ENCODE measurements around the gene CDHR4. TPM values are rescaled to one million over a fixed set of nuclear protein-coding genes. Genes with fewer than 3 reads are reported as not detected.
A peak's percentile ranks its signal among the peaks of the same experiment; 100 is the strongest.
"Not testable (repeated sequence)": the region's sequence is repeated elsewhere in the genome, so short reads cannot be mapped to it uniquely, and the experiment has no call there.

CDHR4 gene
- total RNA-seq, 2 donors from 2014 or later: 0.25 to 0.32 TPM

DNA sequence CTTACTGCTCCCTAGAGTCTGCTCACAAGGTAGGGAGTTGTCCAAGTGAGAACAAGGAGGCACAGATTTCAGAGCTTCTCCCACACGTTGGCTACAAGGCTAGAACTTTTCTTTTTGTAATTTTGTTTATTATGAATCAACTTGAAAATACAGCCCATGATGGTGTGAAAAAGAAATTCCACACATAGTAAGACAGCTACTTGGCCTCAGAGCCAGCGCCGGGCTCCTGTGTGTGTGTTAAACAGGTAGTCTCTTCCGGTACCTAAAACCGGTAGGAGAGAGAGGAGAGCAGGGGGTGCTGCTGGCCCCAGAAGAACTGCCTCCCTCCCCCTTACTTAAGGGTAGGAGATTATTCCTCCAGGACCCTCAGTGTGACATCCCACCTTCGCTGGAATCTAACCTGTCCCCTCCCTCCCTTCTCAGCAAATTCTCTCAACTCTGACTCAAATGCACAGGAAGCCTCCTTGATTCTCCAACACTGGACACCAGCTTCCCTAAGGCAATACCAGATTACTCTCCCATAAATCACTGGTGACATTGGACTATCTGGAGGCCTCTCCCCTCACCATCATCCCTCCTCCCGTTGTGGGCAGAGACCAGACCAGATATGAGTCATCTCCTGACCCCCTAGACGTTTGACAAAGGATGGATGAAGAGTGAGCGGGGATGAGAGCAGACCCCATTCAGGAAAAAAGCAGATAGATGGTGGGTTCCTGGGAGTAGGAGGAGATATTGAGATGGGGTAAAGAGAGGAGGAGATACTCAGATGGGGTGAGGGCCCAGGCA is 8.9 kb downstream of the CDHR4 start:
- Mint-ChIP-seq H3K9me3 (no peaks in the 10 kb centered on the region), H3K36me3 (peaks cover 0 to under 1% of the 10 kb centered on the region in 2 donors), H3K27ac (no peak overlapping the region)
- ATAC-seq (no peak), DNase-seq (ENCODE audit: low spot score in 2 of 2) (peak in 1 of 2 donors; percentile 11)

DNA sequence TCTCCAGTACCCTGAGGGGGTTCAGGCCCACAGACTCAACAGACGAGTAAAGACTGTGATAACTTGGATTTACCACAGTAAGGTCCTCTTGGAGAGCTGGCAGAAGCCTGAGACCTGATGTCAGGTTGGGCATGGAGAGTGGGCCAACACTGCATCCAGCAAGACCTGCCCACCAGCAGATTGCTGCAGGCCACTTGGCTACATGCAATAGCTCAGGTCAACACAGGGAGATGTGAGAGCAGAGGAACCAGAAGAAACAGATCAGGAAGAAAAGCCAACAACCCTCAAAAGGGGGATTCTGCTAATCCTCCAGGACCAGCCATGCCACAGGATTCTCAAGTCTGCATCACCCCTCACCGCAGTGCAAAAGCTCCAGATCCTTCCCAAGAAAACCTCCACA is 11.6 kb downstream of the CDHR4 start:
- peaks cover 6 to 7% of the 10 kb centered on the region in 2 donors for H3K36me3 Mint-ChIP-seq
- ATAC-seq: no peak
- peak overlapping the region in 1 of 2 donors; percentile 96 for H3K27ac Mint-ChIP-seq
- no peaks in the 10 kb centered on the region for H3K9me3 Mint-ChIP-seq
- DNase-seq (ENCODE audit: low spot score in 2 of 2): no peak

DNA sequence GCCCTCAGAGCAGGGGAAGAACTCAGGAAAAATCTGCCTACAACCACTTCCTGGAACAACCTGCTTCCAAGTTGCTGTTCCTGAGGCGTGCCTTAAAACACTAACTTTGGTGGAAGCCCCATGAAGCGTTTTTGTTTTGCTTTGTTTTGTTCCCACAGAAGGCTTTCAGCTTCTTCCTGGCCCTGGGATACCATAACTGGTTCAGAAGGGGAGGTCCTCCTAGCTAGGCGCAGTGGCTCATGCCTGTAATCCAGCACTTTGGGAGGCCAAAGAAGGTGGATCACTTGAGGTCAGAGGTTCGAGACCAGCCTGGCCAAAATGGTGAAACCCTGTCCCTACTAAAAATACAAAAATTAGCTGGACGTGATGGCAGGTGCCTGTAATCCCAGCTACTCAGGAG is 12.1 kb downstream of the CDHR4 start:
- no peak for ATAC-seq
- peak overlapping the region; percentile 36 to 96 for H3K27ac Mint-ChIP-seq

DNA sequence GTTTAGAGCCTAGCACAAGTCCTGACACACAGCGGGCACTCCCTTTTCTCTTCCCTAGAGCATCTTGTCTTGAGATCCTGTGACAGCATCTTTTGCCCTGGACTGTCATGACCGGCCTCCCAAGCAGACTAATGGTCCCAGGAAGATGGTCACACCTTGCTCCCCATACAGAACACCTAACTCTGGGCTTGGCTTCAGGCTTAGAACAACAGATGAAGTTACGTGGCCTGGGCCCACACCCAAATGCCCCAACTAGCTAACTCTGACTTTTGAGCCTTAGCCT is 12.6 kb downstream of the CDHR4 start:
- Mint-ChIP-seq H3K36me3 (peaks cover 6 to 7% of the 10 kb centered on the region in 2 donors), H3K9me3 (no peaks in the 10 kb centered on the region), H3K27ac (peak overlapping the region; percentile 96)
- ATAC-seq (no peak), DNase-seq (ENCODE audit: low spot score in 2 of 2) (no peak)

More for the DNA sequence above, 12.1 kb downstream of the CDHR4 start:
- Mint-ChIP-seq H3K9me3 (no peaks in the 10 kb centered on the region), H3K36me3 (peaks cover 6 to 7% of the 10 kb centered on the region in 2 donors)
- DNase-seq (ENCODE audit: low spot score in 2 of 2): no peak

DNA sequence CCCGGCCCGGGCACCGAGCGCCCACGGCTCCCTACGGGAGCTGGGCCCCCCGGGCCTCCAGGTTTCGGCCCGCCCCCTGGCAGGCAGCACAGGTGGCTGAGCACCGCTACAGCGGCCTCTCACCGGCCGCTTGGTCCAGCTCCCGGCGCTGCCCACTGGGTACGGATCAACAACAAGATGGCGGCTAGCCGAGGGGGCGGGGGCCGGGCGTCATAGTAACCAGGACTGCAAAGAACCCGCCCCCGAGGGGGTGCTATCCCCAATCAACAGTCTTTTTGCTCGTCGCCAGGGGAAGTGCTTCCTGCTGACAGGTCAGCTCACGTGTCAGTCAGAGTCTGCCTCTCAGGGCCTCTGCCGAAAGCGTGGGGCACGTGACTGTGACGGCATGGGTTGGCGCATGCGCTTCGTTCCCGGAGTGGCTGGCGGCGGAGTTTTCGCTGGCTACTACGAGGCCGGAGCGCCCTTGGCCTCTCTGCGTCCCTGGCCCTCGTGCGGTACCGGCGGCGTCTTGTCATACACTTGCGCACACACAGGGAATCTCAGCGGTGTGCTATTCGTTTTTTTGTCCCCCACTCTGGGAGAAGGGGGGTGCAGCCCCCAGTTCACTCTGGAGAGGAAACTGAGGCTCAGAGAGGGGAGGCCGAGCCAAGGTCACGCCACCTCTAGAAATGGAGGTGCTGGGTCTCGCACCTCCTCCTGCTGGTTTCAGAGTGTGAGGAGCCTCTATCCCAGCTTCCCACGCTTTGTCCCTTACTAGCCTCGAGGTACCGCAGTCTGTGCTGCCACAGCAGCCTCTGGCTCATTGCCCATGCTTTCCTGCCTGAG is 13.1 kb downstream of the CDHR4 start, which contains the start of gene IP6K1:
TSS of gene IP6K1 (minus strand) at position 186 of the 825 bp plus-strand sequence. CDS start 38,502 bp downstream, outside the sequence.
- ATAC-seq: peak; percentile 99 to 100
- DNase-seq (ENCODE audit: low spot score in 2 of 2): peak; percentile 99 to 100
- Mint-ChIP-seq H3K36me3 (peaks cover 6 to 7% of the 10 kb centered on the region in 2 donors), H3K9me3 (no peaks in the 10 kb centered on the region), H3K27ac (peak within 1 kb of the TSS; percentile 96)

DNA sequence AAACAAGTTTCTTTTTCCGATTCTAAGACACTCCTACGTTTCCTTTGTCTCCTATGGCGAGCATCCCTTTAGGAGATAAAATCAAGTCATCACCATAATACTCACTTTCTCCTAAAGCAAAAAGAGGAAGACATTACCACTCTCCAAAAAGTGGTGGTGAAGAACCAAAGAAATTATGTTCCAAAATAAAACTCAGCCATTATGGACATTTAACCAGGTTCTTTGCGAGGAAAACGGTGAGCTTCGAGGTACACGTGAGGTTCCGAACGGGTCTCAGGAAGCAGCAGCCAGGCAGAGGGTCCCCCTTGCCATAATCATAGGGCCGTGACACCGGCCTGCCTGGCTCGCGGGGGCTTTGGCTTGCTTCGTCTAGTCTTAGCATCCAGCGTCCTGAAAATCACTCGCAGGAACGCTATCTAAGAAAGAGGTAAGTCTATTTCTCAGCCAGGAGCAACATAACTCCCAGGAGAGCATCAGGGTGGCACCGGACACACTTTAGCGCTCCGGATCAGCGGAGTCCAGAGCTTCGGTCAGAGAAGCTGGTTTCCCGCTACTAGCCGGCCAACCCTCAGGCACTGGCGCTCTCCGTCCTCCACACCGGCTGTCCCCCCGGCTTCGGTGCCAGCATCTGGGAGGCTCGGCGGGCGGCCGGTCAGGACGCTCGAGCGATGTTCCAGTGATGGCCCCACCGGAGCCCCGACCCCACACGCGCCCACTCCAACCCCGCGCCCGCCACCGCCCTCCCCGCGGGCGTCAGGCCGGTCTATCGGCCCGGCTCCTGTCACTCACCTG is 13.9 kb downstream of the CDHR4 start:
- peak overlapping the region; percentile 93 to 96 for H3K27ac Mint-ChIP-seq
- DNase-seq (ENCODE audit: low spot score in 2 of 2) (no peak), ATAC-seq (peak; percentile 38 to 44)
- H3K9me3 Mint-ChIP-seq: no peaks in the 10 kb centered on the region
- H3K36me3 Mint-ChIP-seq: peaks cover 6 to 7% of the 10 kb centered on the region in 2 donors

DNA sequence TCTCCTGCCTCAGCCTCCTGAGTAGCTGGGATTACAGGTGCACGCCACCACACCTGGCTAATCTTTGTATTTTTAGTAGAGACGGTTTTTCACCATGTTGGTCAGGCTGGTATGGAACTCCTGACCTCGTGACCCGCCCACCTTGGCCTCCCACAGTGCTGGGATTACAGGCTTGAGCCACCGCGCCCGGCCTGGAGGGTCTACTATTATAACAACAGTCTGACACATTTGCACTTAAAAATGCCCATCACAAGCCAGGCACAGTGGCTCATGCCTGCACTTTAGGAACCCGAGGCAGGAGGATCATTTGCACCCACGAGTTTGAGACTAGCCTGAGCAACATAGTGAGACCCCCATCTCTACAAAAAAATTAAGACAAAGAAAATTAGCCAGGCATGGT is 17.4 kb downstream of the CDHR4 start:
- not testable (repeated sequence) for H3K36me3 Mint-ChIP-seq; H3K27ac Mint-ChIP-seq; ATAC-seq; H3K9me3 Mint-ChIP-seq; DNase-seq (ENCODE audit: low spot score in 2 of 2)

DNA sequence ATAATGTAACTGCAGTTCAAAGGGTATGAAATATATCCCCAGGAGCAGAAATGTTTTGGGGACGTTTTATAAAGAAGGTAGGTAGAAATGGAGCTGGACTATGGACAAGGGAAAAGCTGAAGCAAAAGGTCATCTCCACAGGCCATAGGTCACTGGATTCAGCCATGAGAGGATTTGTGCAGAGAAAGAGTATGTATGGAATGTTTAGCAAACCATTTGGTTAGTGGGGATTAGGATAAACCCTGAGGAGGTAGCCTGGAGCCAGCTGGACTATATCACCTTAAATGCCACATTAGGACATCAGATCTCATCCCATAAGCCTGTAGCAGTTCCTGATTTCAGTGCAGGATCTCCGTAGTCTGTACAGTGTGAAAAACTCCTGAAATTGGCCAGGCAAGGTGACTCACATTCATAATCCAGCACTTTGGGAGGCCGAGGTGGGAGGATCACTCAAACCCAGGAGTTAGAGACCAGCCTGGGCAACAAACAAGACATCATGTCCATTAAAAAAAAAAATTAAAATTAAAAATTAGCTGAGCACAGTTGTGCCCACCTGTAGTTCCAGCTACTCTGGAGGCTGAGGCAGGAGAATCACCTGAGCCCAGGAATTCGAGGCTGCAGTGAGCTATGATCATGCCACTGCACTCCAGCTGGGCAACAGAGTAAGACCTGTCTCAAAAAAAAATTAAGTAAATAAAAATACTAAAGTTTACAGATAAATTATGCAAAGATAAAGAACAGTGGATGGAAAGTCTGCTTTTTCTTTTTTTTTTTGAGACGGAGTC is 18.1 kb downstream of the CDHR4 start:
- ATAC-seq (no peak), DNase-seq (ENCODE audit: low spot score in 2 of 2) (no peak)
- no peak overlapping the region for H3K27ac Mint-ChIP-seq
- H3K36me3 Mint-ChIP-seq: peaks cover 6 to 7% of the 10 kb centered on the region in 2 donors
- no peaks in the 10 kb centered on the region for H3K9me3 Mint-ChIP-seq

DNA sequence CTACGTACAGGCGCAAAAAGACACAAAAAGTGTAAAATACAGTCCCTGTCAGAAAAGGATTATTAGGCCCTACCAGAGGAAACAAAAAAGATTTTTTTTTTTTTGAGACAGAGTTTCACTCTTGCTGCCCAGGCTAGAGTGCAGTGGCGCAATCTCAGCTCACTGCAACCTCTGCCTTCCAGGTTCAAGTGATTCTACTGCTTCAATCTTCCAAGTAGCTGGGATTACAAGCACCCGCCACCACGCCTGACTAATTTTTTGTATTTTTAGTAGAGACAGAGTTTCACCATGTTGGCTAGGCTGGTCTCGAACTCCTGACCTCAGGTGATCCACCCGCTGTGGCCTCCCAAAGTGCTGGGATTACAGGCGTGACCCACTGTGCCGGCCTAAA is 18.7 kb downstream of the CDHR4 start:
- ATAC-seq; DNase-seq (ENCODE audit: low spot score in 2 of 2); H3K36me3 Mint-ChIP-seq; H3K9me3 Mint-ChIP-seq; H3K27ac Mint-ChIP-seq: not testable (repeated sequence)

DNA sequence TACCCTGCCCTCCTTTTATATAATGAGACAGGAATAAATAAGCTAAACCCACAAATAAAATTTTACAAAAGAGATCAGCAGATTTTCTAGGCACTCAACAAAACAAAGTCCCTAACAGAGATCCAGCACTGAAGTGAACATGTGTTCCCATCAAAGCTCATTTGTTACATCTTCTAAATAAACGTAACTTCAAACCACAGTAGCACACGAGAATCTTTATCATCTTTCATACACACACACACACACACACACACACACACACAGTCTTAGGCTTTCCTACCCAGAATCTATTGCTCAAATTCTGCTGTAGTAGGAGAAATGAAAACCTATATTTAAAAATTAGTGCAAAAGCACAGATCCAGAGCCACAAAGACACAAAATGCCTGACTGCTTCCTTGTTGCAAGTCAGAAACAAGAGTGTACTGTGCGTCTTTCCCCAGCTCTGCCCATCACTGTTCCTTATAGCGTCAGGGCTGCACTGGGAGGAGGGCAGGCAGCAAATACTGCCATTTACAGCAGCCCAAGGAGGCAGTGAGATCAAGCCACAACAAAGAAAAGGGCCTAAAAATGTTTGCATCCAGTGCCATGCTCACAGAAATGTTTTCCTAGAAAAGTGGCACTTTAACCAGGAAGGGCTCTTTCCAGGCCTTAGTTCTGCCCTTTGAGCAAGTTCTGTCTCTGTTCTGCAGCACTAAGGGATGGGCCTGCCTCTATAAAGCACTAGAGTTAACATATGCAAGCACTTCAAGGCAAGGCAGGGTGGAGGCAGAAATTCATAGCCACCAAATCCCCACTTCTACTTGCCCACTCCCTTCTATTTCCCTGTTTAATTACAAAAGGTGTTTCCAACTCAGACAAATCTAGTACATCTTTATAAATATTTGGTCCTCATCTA is 19.3 kb downstream of the CDHR4 start:
- Mint-ChIP-seq H3K36me3 (peaks cover under 1 to 2% of the 10 kb centered on the region in 2 donors), H3K9me3 (no peaks in the 10 kb centered on the region), H3K27ac (peak overlapping the region; percentile 15 to 68)
- ATAC-seq (no peak), DNase-seq (ENCODE audit: low spot score in 2 of 2) (no peak)

DNA sequence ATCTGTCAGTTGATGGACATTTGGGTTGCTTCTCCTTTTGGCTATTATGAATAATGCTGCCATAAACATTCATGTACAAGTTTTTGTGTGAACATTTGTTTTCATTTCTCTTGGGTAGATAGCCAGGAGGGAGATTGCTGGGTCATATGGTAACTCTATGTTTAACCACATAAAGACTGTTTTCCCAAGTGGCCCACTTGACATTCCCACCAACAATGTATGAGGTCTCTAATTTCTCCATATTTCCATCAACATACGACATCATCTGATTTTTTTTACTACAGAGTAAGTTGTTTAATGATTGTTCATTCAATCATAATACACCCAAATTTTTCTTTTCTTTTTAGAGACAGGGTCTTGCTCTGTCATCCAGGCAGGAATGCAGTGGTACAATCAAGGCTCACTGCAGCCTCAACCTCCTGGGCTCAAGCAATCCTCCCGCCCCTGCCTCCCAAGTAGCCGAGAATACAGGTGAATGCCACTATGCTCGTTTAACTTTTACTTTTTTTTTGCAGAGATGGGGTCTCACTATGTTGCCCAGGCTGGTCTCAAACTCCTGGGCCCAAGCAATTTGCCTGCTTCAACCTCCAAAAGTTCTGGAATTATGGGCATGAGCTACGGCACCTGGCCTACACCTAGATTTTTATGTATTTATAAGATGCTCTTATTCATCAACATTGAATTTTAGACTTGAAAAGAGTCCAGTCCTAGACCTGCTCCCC is 20.2 kb downstream of the CDHR4 start:
- DNase-seq (ENCODE audit: low spot score in 2 of 2) (no peak), ATAC-seq (no peak)
- Mint-ChIP-seq H3K36me3 (no peaks in the 10 kb centered on the region), H3K9me3 (no peaks in the 10 kb centered on the region), H3K27ac (peak overlapping the region; percentile 15 to 68)

DNA sequence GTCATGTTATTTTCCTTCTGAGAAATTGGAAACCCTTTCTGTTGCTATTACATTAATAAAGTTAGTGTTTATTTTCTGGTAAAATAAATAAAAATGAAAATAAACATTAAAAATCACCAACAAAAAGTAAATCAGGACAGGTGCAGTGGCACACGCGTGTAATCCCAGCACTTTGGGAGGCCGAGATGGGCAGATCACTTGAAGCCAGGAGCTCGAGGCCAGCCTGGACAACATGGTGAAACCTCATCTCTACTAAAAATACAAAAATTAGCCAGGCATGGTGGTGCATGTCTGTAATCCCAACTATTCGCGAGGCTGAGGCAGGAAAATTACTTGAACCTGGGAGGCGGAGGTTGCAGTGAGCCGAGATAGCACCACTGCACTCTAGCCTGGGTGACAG is 23.6 kb downstream of the CDHR4 start:
- not testable (repeated sequence) for H3K27ac Mint-ChIP-seq; ATAC-seq; H3K36me3 Mint-ChIP-seq; H3K9me3 Mint-ChIP-seq; DNase-seq (ENCODE audit: low spot score in 2 of 2)

DNA sequence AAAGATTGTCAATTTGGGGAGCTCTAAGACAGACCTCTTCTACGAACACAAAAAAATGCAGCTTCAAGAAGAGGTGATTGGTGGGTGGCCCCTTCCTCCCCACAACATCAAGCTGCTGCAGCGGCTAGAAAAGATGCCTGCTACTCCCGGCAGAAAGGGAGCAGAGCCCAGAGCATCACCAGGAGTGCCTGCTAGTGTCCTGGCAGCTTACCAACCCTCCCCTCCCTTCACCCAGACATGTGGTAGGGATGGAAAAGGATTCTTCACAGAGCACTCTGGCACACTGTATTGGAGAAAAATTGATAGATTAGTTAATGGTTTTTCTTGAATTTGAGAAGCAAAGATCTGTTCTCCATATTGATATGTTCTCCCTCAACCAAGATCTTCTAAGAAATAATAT is 24.1 kb downstream of the CDHR4 start:
- H3K27ac Mint-ChIP-seq: no peak overlapping the region

DNA sequence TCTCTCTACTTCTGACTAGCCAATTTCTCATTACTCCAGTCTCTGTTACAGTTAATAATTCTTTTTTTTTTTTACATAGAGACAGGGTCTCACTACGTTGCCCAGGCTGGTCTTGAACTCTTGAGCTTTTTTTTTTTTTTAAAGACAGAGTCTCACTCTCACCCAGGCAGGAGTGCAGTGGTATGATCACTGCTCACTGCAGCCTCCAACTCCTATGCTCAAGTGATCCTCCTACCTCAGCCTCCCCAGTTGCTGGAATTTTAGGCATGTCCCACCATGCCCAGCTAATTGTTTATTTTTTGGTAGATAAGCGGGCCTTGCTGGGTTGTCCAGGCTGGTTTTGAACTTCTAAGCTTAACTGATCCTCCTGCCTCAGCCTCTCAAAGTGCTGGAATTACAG is 27.0 kb downstream of the CDHR4 start:
- H3K9me3 Mint-ChIP-seq: no peaks in the 10 kb centered on the region
- no peak overlapping the region for H3K27ac Mint-ChIP-seq
- ATAC-seq (no peak), DNase-seq (ENCODE audit: low spot score in 2 of 2) (no peak)
- H3K36me3 Mint-ChIP-seq: peaks cover 0 to 18% of the 10 kb centered on the region in 2 donors

More for the DNA sequence above, 24.1 kb downstream of the CDHR4 start:
- DNase-seq (ENCODE audit: low spot score in 2 of 2): no peak
- no peak for ATAC-seq
- no peaks in the 10 kb centered on the region for H3K36me3 Mint-ChIP-seq
- H3K9me3 Mint-ChIP-seq: no peaks in the 10 kb centered on the region
